Measurements from ENCODE around the gene KDM4B. TPM values are rescaled to one million over a fixed set of nuclear protein-coding genes. Genes with fewer than 3 reads are reported as not detected.

The KDM4B gene
- total RNA-seq, 1 donor from 2014 or later = 34.6 TPM

- no peak for DNase-seq
- intact Hi-C loops (cut with DNase I) = no loop called here
- ATAC-seq (ENCODE audit: poor library complexity) = no peak
Observed at GRCh38 chr19:5118026-5118425, 149.1 kb downstream of the KDM4B start.

- ATAC-seq (ENCODE audit: poor library complexity) = no peak
- intact Hi-C loops (cut with DNase I) = no loop called here
- DNase-seq = no peak
Observed at GRCh38 chr19:5119297-5119998, 150.5 kb downstream of the KDM4B start.

- DNase-seq (no peak), ATAC-seq (ENCODE audit: poor library complexity) (no peak)
- intact Hi-C loops (cut with DNase I) = no loop called here
Observed at GRCh38 chr19:5120321-5120720, 151.4 kb downstream of the KDM4B start.

- intact Hi-C loops (cut with DNase I) = no loop called here
- DNase-seq (no peak), ATAC-seq (ENCODE audit: poor library complexity) (no peak)
Observed at GRCh38 chr19:5120833-5121232, 151.9 kb downstream of the KDM4B start.

- intact Hi-C loops (cut with DNase I) = no loop called here
- ATAC-seq (ENCODE audit: poor library complexity) (no peak), DNase-seq (no peak)
Observed at GRCh38 chr19:5121266-5122120, 152.6 kb downstream of the KDM4B start.

GRCh38 chr19:5122121-5122400 is 153.1 kb downstream of the KDM4B start:
- DNase-seq (no peak), ATAC-seq (ENCODE audit: poor library complexity) (no peak)
- intact Hi-C loops (cut with DNase I) = no loop called here

GRCh38 chr19:5122671-5123409 is 153.9 kb downstream of the KDM4B start:
- intact Hi-C loops (cut with DNase I) = no loop called here
- DNase-seq (no peak), ATAC-seq (ENCODE audit: poor library complexity) (no peak)

- ATAC-seq (ENCODE audit: poor library complexity) (no peak), DNase-seq (no peak)
- intact Hi-C loops (cut with DNase I) = no loop called here
Observed at GRCh38 chr19:5123646-5124045, 154.7 kb downstream of the KDM4B start.

- DNase-seq (no peak), ATAC-seq (ENCODE audit: poor library complexity) (no peak)
- intact Hi-C loops (cut with DNase I) = no loop called here
Observed at GRCh38 chr19:5124111-5124855, 155.4 kb downstream of the KDM4B start.

- intact Hi-C loops (cut with DNase I) = no loop called here
- no peak for DNase-seq
- ATAC-seq (ENCODE audit: poor library complexity) = no peak
Observed at GRCh38 chr19:5125376-5125775, 156.5 kb downstream of the KDM4B start.

GRCh38 chr19:5125797-5126497 is 157.0 kb downstream of the KDM4B start:
- ATAC-seq (ENCODE audit: poor library complexity) (no peak), DNase-seq (no peak)
- intact Hi-C loops (cut with DNase I) = no loop called here

GRCh38 chr19:5126498-5127223 is 157.7 kb downstream of the KDM4B start:
- ATAC-seq (ENCODE audit: poor library complexity) (no peak), DNase-seq (no peak)
- intact Hi-C loops (cut with DNase I) = no loop called here

- intact Hi-C loops (cut with DNase I) = no loop called here
- ATAC-seq (ENCODE audit: poor library complexity) (peak; percentile 4), DNase-seq (no peak)
Observed at GRCh38 chr19:5127717-5128116, 158.8 kb downstream of the KDM4B start.

GRCh38 chr19:5128251-5128935 is 159.5 kb downstream of the KDM4B start:
- ATAC-seq (ENCODE audit: poor library complexity) (peak; percentile 86), DNase-seq (peak; percentile 77)
- intact Hi-C loops (cut with DNase I) = no loop called here

- intact Hi-C loops (cut with DNase I) = no loop called here
- DNase-seq = no peak
Observed at GRCh38 chr19:5128936-5129389, 160.1 kb downstream of the KDM4B start.

GRCh38 chr19:5129691-5130090 is 160.8 kb downstream of the KDM4B start:
- no peak for DNase-seq
- intact Hi-C loops (cut with DNase I) = no loop called here
- ATAC-seq (ENCODE audit: poor library complexity) = no peak

More at GRCh38 chr19:5128936-5129389, 160.1 kb downstream of the KDM4B start:
- peak; percentile 49 for ATAC-seq (ENCODE audit: poor library complexity)

- DNase-seq (no peak), ATAC-seq (ENCODE audit: poor library complexity) (no peak)
- intact Hi-C loops (cut with DNase I) = no loop called here
Observed at GRCh38 chr19:5130371-5131030, 161.6 kb downstream of the KDM4B start.
